IMR-90 (cell line): ENCODE data around the gene ZNF138. TPM values are rescaled to one million over a fixed set of nuclear protein-coding genes. Genes with fewer than 3 reads are reported as not detected.

Experiments used
- ATAC-seq: fragments of 200-7000 bp; cut with Tn5 transposase; 2 replicates; pipeline ENCODE4 v1.9.1; 2020; ENCODE audit warnings: low read depth, mild to moderate bottlenecking, moderate library complexity
- BruUV-seq: library from RNA; stranded (reverse); fragments of 400-500 nt; replicated peaks from 2 replicates; lab custom pipeline; 2021; lab: Mats Ljungman, UMichigan
- CTCF ChIA-PET: fragments of 300-600 bp; formaldehyde crosslinking; extraction: SDS; loops from one replicate; lab custom pipeline; 2021; ENCODE audit warnings: antibody characterized with exemption; lab: Yijun Ruan, JAX
- POLR2A ChIA-PET: fragments of 300-600 bp; sonication (Branson Sonifier 250); formaldehyde crosslinking; loops from one replicate; lab custom pipeline; 2022; ENCODE audit warnings: antibody characterized with exemption; ENCODE audit not compliant: unreplicated experiment; lab: Charles Lee
- DNase-seq: peaks from one replicate; pipeline ENCODE4 v3.0.0; 2013
- H2AFZ ChIP-seq: replicated peaks from 2 replicates; pipeline ENCODE3; 2013; ENCODE audit warnings: low read length, mild to moderate bottlenecking; ENCODE audit not compliant: poor library complexity
- H2AK5ac ChIP-seq: 2 replicates; pipeline ENCODE4 v1.6.1; 2013; ENCODE audit warnings: low read depth, low read length, inconsistent platforms
- H2AK9ac ChIP-seq: replicated peaks from 2 replicates; pipeline ENCODE3; 2013; ENCODE audit warnings: mild to moderate bottlenecking, low read depth, low read length, moderate library complexity; ENCODE audit not compliant: poor library complexity
- H2BK120ac ChIP-seq: 2 replicates; pipeline ENCODE4 v1.6.1; 2013; ENCODE audit warnings: low read depth, low read length, inconsistent platforms
- H2BK15ac ChIP-seq: 3 replicates; pipeline ENCODE4 v1.6.1; 2013; ENCODE audit warnings: low read depth, low read length, inconsistent platforms
- H2BK20ac ChIP-seq: 2 replicates; pipeline ENCODE4 v1.6.1; 2013; ENCODE audit warnings: low read depth, mild to moderate bottlenecking, inconsistent platforms, low read length, moderate library complexity
- H2BK5ac ChIP-seq: 2 replicates; pipeline ENCODE4 v1.6.1; 2013; ENCODE audit warnings: mild to moderate bottlenecking, low read depth, low read length, inconsistent platforms; ENCODE audit not compliant: poor library complexity, severe bottlenecking
- H3K14ac ChIP-seq: replicated peaks from 2 replicates; pipeline ENCODE4 v1.6.1; 2013; ENCODE audit warnings: low read depth, low read length, inconsistent platforms
- H3K18ac ChIP-seq: 2 replicates; pipeline ENCODE4 v1.6.1; 2013; ENCODE audit warnings: low read depth, low read length, control low read depth
- H3K23ac ChIP-seq: 2 replicates; pipeline ENCODE4 v1.6.1; 2013; ENCODE audit warnings: low read depth, low read length, inconsistent platforms
- H3K27ac ChIP-seq: 2 replicates; pipeline ENCODE4 v1.5.1; 2013; ENCODE audit warnings: mild to moderate bottlenecking, control low read depth, low read length; ENCODE audit not compliant: insufficient read depth
- H3K27me3 ChIP-seq: 2 replicates; pipeline ENCODE4 v1.6.1; 2013; ENCODE audit warnings: low read length; ENCODE audit not compliant: control insufficient read depth, insufficient read depth
- H3K36me3 ChIP-seq: 2 replicates; pipeline ENCODE4 v1.6.1; 2013; ENCODE audit warnings: low read length, mixed read lengths; ENCODE audit not compliant: control insufficient read depth, insufficient read depth
- H3K4ac ChIP-seq: 2 replicates; pipeline ENCODE4 v1.6.1; 2013; ENCODE audit warnings: low read depth, low read length, inconsistent platforms
- H3K4me1 ChIP-seq: 2 replicates; pipeline ENCODE4 v1.6.1; 2013; ENCODE audit warnings: low read length, mixed read lengths; ENCODE audit not compliant: control insufficient read depth, insufficient read depth
- H3K4me2 ChIP-seq: 2 replicates; pipeline ENCODE4 v1.6.1; 2013; ENCODE audit warnings: low read depth, mild to moderate bottlenecking, control low read depth, low read length, moderate library complexity
- H3K4me3 ChIP-seq: 2 replicates; pipeline ENCODE4 v1.5.1; 2013; ENCODE audit warnings: low read depth, mild to moderate bottlenecking, control low read depth, low read length, moderate library complexity; ENCODE audit not compliant: insufficient read depth
- H3K56ac ChIP-seq: 2 replicates; pipeline ENCODE4 v1.6.1; 2013; ENCODE audit warnings: low read length, inconsistent platforms; ENCODE audit not compliant: insufficient read depth; ENCODE audit errors: extremely low read depth
- H3K79me1 ChIP-seq, 2 experiments: 2 replicates each; pipeline ENCODE4 v1.6.1; 2013; ENCODE audit warnings: low read length in 2 of 2, inconsistent platforms in 1 of 2, low read depth in 1 of 2
- H3K9ac ChIP-seq: 2 replicates; pipeline ENCODE4 v1.6.1; 2013; ENCODE audit warnings: low read depth, low read length, control low read depth
- H3K9me1 ChIP-seq: 2 replicates; pipeline ENCODE4 v1.6.1; 2013; ENCODE audit warnings: low read length, inconsistent platforms; ENCODE audit not compliant: insufficient read depth
- H3K9me3 ChIP-seq: 2 replicates; pipeline ENCODE4 v1.6.1; 2013; ENCODE audit warnings: low read length; ENCODE audit not compliant: control insufficient read depth, insufficient read depth
- H4K20me1 ChIP-seq: 2 replicates; pipeline ENCODE4 v1.6.1; 2013; ENCODE audit warnings: low read length, inconsistent platforms; ENCODE audit not compliant: insufficient read depth
- H4K5ac ChIP-seq: 2 replicates; pipeline ENCODE4 v1.6.1; 2013; ENCODE audit warnings: mild to moderate bottlenecking, low read depth, low read length, control low read depth
- H4K8ac ChIP-seq, 2 experiments: 2 replicates each; pipeline ENCODE4 v1.6.1; 2013; ENCODE audit warnings: low read depth in 2 of 2, low read length in 2 of 2, control low read depth in 1 of 2, inconsistent platforms in 1 of 2
- H4K91ac ChIP-seq: 2 replicates; pipeline ENCODE4 v1.6.1; 2013; ENCODE audit warnings: low read depth, low read length, inconsistent platforms; ENCODE audit not compliant: insufficient read depth
- BHLHE40 ChIP-seq: fragments of 150-350 bp; IDR thresholded peaks from 2 replicates; pipeline ENCODE4 v1.6.1; 2016; ENCODE audit warnings: mild to moderate bottlenecking, low read depth, low read length
- CEBPB ChIP-seq: IDR thresholded peaks from 2 replicates; pipeline ENCODE4 v1.6.1; 2012; ENCODE audit warnings: low read depth, low read length, improper control_type of control experiment
- CHD1 ChIP-seq: IDR thresholded peaks from 2 replicates; pipeline ENCODE4 v1.6.1; 2012; ENCODE audit warnings: low read depth, low read length, improper control_type of control experiment
- MAZ ChIP-seq: IDR thresholded peaks from 2 replicates; pipeline ENCODE4 v1.6.1; 2012; ENCODE audit warnings: low read depth, mild to moderate bottlenecking, low read length, improper control_type of control experiment, moderate library complexity, borderline replicate concordance
- MXI1 ChIP-seq: IDR thresholded peaks from 2 replicates; pipeline ENCODE4 v1.6.1; 2012; ENCODE audit warnings: low read depth, mild to moderate bottlenecking, low read length, moderate library complexity, borderline replicate concordance
- NFE2L2 ChIP-seq: fragments of 150-350 bp; IDR thresholded peaks from 2 replicates; pipeline ENCODE4 v1.6.1; 2016; ENCODE audit warnings: low read depth, mild to moderate bottlenecking, low read length
- POLR2A ChIP-seq: IDR thresholded peaks from 2 replicates; pipeline ENCODE4 v1.6.1; 2012; ENCODE audit warnings: mild to moderate bottlenecking, low read depth, low read length
- RAD21 ChIP-seq: IDR thresholded peaks from 2 replicates; pipeline ENCODE4 v1.6.1; 2012; ENCODE audit warnings: low read length, improper control_type of control experiment
- RCOR1 ChIP-seq: IDR thresholded peaks from 2 replicates; pipeline ENCODE4 v1.6.1; 2012; ENCODE audit warnings: mild to moderate bottlenecking, low read length, improper control_type of control experiment; ENCODE audit not compliant: insufficient replicate concordance
- SMC3 ChIP-seq: fragments of 150-350 bp; IDR thresholded peaks from 2 replicates; pipeline ENCODE4 v1.6.1; 2016; ENCODE audit warnings: low read depth, mild to moderate bottlenecking, antibody characterized with exemption, low read length, moderate library complexity
- USF2 ChIP-seq: fragments of 150-350 bp; IDR thresholded peaks from 2 replicates; pipeline ENCODE4 v1.6.1; 2017; ENCODE audit warnings: mild to moderate bottlenecking, antibody characterized with exemption, low read length, low read depth
- WGBS, 2 experiments: methylation state at CpG; one replicate each; pipeline versions ENCODE4 v1.1.5 to v1.1.7; 2013; ENCODE audit warnings: missing lambda C conversion rate in 2 of 2; ENCODE audit not compliant: insufficient read length in 1 of 2; ENCODE audit errors: extremely low coverage in 2 of 2; 5-methylcytosine and 5-hydroxymethylcytosine counted together
- dilution Hi-C: fragments of 300-500 bp; cut with HindIII; formaldehyde crosslinking; loops from one replicate; pipeline ENCODE4 v1.14.3; 2018; ENCODE audit warnings: low sequenced_read_pairs; ENCODE audit not compliant: unreplicated experiment
- in situ Hi-C: fragments of 300-500 bp; cut with MboI; formaldehyde crosslinking; loops from 3 replicates; pipeline ENCODE4 v1.14.3; 2019; ENCODE audit warnings: low sequenced_read_pairs, inconsistent platforms, mixed read lengths
- intact Hi-C: fragments of 100-400 bp; cut with micrococcal nuclease; formaldehyde crosslinking; loops from 2 replicates; pipeline ENCODE4 v1.10.0; 2022
- polyA plus RNA-seq, 3 experiments: library from polyadenylated mRNA; depleted of rRNA; stranded (reverse); fragments of >200 nt; gene quantifications; 2 replicates each; pipeline ENCODE4 v1.2.3, GENCODE V29; 2012; ENCODE audit warnings: low replicate concordance in 1 of 3
- total RNA-seq: library from RNA; depleted of rRNA; stranded (reverse); fragments of >200 nt; gene quantifications from 2 replicates; pipeline ENCODE4 v1.2.3, GENCODE V29; 2012
- TF ChIP-seq, protein P1 (sequence below): fragments of 150-350 bp; IDR thresholded peaks from 2 replicates; pipeline ENCODE4 v1.6.1; 2016; ENCODE audit warnings: low read depth, mild to moderate bottlenecking, low read length, moderate library complexity, borderline replicate concordance

ZNF138 gene
- total and polyA plus RNA-seq, 2 of the 4 experiments (the other 2 are of a cell fraction): 3.2 to 3.6 TPM

- CTCF ChIA-PET: no interaction called here
- Histone ChIP-seq H3K27me3 (no peaks in the 10 kb centered on the region), H3K18ac (no peak overlapping the region), H4K8ac (no peak overlapping the region), H4K20me1 (no peaks in the 10 kb centered on the region), H2BK120ac (no peak overlapping the region), H3K4me1 (no peaks in the 10 kb centered on the region), H3K4ac (no peak overlapping the region), H2AK9ac (no peak overlapping the region), H2AK5ac (no peak overlapping the region), H4K91ac (no peak overlapping the region), H3K27ac (no peak overlapping the region), H2BK5ac (no peak overlapping the region), H3K23ac (no peak overlapping the region), H3K9ac (no peak overlapping the region), H3K14ac (no peak overlapping the region), H3K79me1 (no peaks in the 10 kb centered on the region), H3K4me2 (no peak overlapping the region), H2BK20ac (no peak overlapping the region), H4K5ac (no peak overlapping the region), H3K9me3 (no peaks in the 10 kb centered on the region), H3K36me3 (no peaks in the 10 kb centered on the region), H3K9me1 (no peaks in the 10 kb centered on the region), H2AFZ (no peak overlapping the region), H2BK15ac (no peak overlapping the region), H3K56ac (no peak overlapping the region), H3K4me3 (no peak overlapping the region)
- WGBS, 2 experiments: 60% methylated on average over 1 of the region's 5 CpGs; no CpG with 5 or more reads in 1 of the 2 experiments
- dilution Hi-C loops (no loop called here), in situ Hi-C loops (no loop called here), intact Hi-C loops (no loop called here)
- DNase-seq: peak; percentile 2
- BruUV-seq: no TSS peak
- POLR2A ChIA-PET: no interaction called here
- ATAC-seq: peak; percentile 17; the same call in 1 of the 2 replicates
- TF ChIP-seq, protein P1, sequence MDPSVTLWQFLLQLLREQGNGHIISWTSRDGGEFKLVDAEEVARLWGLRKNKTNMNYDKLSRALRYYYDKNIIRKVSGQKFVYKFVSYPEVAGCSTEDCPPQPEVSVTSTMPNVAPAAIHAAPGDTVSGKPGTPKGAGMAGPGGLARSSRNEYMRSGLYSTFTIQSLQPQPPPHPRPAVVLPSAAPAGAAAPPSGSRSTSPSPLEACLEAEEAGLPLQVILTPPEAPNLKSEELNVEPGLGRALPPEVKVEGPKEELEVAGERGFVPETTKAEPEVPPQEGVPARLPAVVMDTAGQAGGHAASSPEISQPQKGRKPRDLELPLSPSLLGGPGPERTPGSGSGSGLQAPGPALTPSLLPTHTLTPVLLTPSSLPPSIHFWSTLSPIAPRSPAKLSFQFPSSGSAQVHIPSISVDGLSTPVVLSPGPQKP: no peak
- TF ChIP-seq SMC3 (no peak), USF2 (no peak), MAZ (no peak), POLR2A (no peak), CHD1 (no peak), CEBPB (no peak), RAD21 (no peak), RCOR1 (no peak), MXI1 (no peak), BHLHE40 (no peak), NFE2L2 (no peak)
Measured at GRCh38 chr7:64849250-64849923, 55.2 kb downstream of the ZNF138 start.
